ENCODE results near the gene RB1.

GRCh38 chr13:48317511-48318376 lies 14.2 kb downstream of the RB1 start:
- TF ChIP-seq CTCF (conservative IDR thresholded peaks at IDR 0.05; ENCODE audit: low read depth in 2 of 2) (no peak), POLR2AphosphoS5 (IDR thresholded peaks at IDR 0.05; ENCODE audit: low read depth) (no peak), EZH2 (IDR thresholded peaks at IDR 0.05; ENCODE audit: low read depth, unreplicated experiment) (no peak), REST (IDR thresholded peaks at IDR 0.05; ENCODE audit: unreplicated experiment) (no peak), EZH2phosphoT487 (IDR thresholded peaks at IDR 0.05; ENCODE audit: unreplicated experiment) (no peak), ETS1 (IDR thresholded peaks at IDR 0.05) (no peak), ZNF331 (CRISPR knock-in tag; IDR thresholded peaks at IDR 0.05; ENCODE audit: low read depth) (no peak), CREB1 (CRISPR knock-in tag; IDR thresholded peaks at IDR 0.05; ENCODE audit: low read depth) (no peak), NANOG (IDR thresholded peaks at IDR 0.05; ENCODE audit: borderline replicate concordance) (no peak), ZNF114 (CRISPR knock-in tag; IDR thresholded peaks at IDR 0.05) (no peak), JUNB (IDR thresholded peaks at IDR 0.05; ENCODE audit: unreplicated experiment) (no peak)

Data from GM23338 (cell line).